ENCODE results near the gene PMM2. TPM values are rescaled to one million over a fixed set of nuclear protein-coding genes. Genes with fewer than 3 reads are reported as not detected.
"Not testable (repeated sequence)": the region's sequence is repeated elsewhere in the genome, so short reads cannot be mapped to it uniquely, and the experiment has no call there.

PMM2 gene
- 62.2 TPM for polyA plus RNA-seq (2012; ENCODE audit: insufficient read depth, insufficient read length, low read depth)

- Histone ChIP-seq H3K9me3 (no peaks in the 10 kb centered on the region), H3K27me3 (no peaks in the 10 kb centered on the region), H3K36me3 (peaks cover 20% of the 10 kb centered on the region), H3K4me3 (ENCODE audit: low read depth, low read length) (peak within 1 kb of the TSS; percentile 99), H3K4me1 (no peaks in the 10 kb centered on the region)
- peak; percentile 96 for DNase-seq
- no peak for TF ChIP-seq CTCF (IDR thresholded peaks at IDR 0.05; ENCODE audit: low read depth, low read length)
Measured at GRCh38 chr16:8797364-8798173, at the start of gene PMM2, which contains the start of gene TMEM186. TSS of gene PMM2 (plus strand) at chr16:8797839. CDS start at chr16:8797883, 44 bp downstream. TSS of gene TMEM186 (minus strand) at chr16:8797639. CDS start at chr16:8797614, 25 bp downstream.

- not testable (repeated sequence) for DNase-seq, H3K27me3 ChIP-seq
Measured at GRCh38 chr16:8748944-8749343, 48.7 kb upstream of the PMM2 start.

GRCh38 chr16:8751481-8752311 lies 45.9 kb upstream of the PMM2 start:
- Histone ChIP-seq H3K4me1 (no peaks in the 10 kb centered on the region), H3K4me3 (ENCODE audit: low read depth, low read length) (no peak overlapping the region), H3K36me3 (no peaks in the 10 kb centered on the region; the same call in 1 of the 2 replicates), H3K9me3 (no peaks in the 10 kb centered on the region), H3K27me3 (no peaks in the 10 kb centered on the region)
- DNase-seq, result no peak
- TF ChIP-seq CTCF (IDR thresholded peaks at IDR 0.05; ENCODE audit: low read depth, low read length), result no peak

More at GRCh38 chr16:8748944-8749343, 48.7 kb upstream of the PMM2 start:
- H3K36me3 ChIP-seq; H3K4me3 ChIP-seq (ENCODE audit: low read depth, low read length); H3K9me3 ChIP-seq; H3K4me1 ChIP-seq: not testable (repeated sequence)

GRCh38 chr16:8752706-8753105 lies 44.9 kb upstream of the PMM2 start:
- H3K27me3 ChIP-seq, result no peaks in the 10 kb centered on the region
- DNase-seq, result no peak
- no peaks in the 10 kb centered on the region; the same call in 1 of the 2 replicates for H3K36me3 ChIP-seq
- no peak overlapping the region for H3K4me3 ChIP-seq (ENCODE audit: low read depth, low read length)
- no peaks in the 10 kb centered on the region for H3K4me1 ChIP-seq
- TF ChIP-seq CTCF (IDR thresholded peaks at IDR 0.05; ENCODE audit: low read depth, low read length), result no peak
- H3K9me3 ChIP-seq, result no peaks in the 10 kb centered on the region

GRCh38 chr16:8753416-8754054 lies 44.1 kb upstream of the PMM2 start:
- Histone ChIP-seq H3K4me1 (no peaks in the 10 kb centered on the region), H3K27me3 (no peaks in the 10 kb centered on the region), H3K9me3 (no peaks in the 10 kb centered on the region), H3K36me3 (no peaks in the 10 kb centered on the region; the same call in 1 of the 2 replicates), H3K4me3 (ENCODE audit: low read depth, low read length) (no peak overlapping the region)
- no peak for TF ChIP-seq CTCF (IDR thresholded peaks at IDR 0.05; ENCODE audit: low read depth, low read length)
- no peak for DNase-seq

- no peaks in the 10 kb centered on the region for H3K9me3 ChIP-seq
- no peaks in the 10 kb centered on the region for H3K27me3 ChIP-seq
- no peak for TF ChIP-seq CTCF (IDR thresholded peaks at IDR 0.05; ENCODE audit: low read depth, low read length)
- DNase-seq, result no peak
- no peaks in the 10 kb centered on the region for H3K4me1 ChIP-seq
- no peaks in the 10 kb centered on the region; the same call in 1 of the 2 replicates for H3K36me3 ChIP-seq
- H3K4me3 ChIP-seq (ENCODE audit: low read depth, low read length), result no peak overlapping the region
Measured at GRCh38 chr16:8756755-8757154, 40.9 kb upstream of the PMM2 start.

Data from BE2C (cell line).